ENCODE data around the gene ANO10. TPM values are rescaled to one million over a fixed set of nuclear protein-coding genes. Genes with fewer than 3 reads are reported as not detected.

The ANO10 gene
- total and polyA plus RNA-seq, 2 donors (not counting 3 experiments of a cell fraction or from before 2014, with no cell fraction given), result 28.4 to 45.8 TPM

DNA sequence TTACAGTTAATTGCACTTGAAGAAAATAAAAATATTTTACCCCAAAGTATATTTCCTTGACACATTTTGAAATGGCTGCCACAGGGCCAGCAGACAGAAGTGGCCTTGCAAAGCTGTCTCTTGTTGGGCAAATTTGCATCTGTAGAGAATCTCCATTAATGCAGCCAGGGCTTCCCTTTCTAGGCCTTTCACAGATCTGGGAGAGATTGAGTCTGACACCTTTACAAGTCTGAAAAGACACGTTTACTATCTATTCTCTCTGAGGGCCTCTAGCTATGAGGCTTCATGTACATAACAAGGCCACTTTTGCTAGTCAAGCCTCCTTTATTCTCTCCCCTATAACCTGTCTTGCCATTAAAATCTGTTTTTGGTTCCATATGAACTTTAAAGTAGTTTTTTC lies 135.9 kb downstream of the ANO10 start:
- CTCF ChIA-PET, result no interaction called here
- no peaks in the 10 kb centered on the region for H4K20me1 ChIP-seq (replicated peaks; ENCODE audit: control insufficient read depth, extremely low read depth, insufficient read depth, low read length)
- dilution Hi-C loops (cut with MboI; ENCODE audit: extremely low pct_ligation_motif_present, low sequenced_read_pairs), result no loop called here

More for the DNA sequence above, 135.9 kb downstream of the ANO10 start:
- Histone ChIP-seq H3K79me2 (ENCODE audit: control insufficient read depth, insufficient read depth, low read length) (peaks cover under 1% of the 10 kb centered on the region), H3K9me3 (replicated peaks; ENCODE audit: control insufficient read depth, insufficient read depth, low read length) (no peaks in the 10 kb centered on the region), H2AFZ (ENCODE audit: low read depth, low read length) (no peak overlapping the region), H3K9ac (replicated peaks; ENCODE audit: extremely low read depth, insufficient read depth, low read length) (no peak overlapping the region), H3K4me2 (ENCODE audit: insufficient read depth, low read length) (no peak overlapping the region), H3K9me1 (replicated peaks; ENCODE audit: control insufficient read depth, extremely low read depth, insufficient read depth, low read length) (no peaks in the 10 kb centered on the region), H3K4me3 (replicated peaks in 1 of 3; ENCODE audit: insufficient read depth in 1 of 3, low read depth in 1 of 3, low read length in 3 of 3) (no peak overlapping the region), H3K36me3 (ENCODE audit: control insufficient read depth in 2 of 2, extremely low read depth in 1 of 2, insufficient read depth in 2 of 2, low read length in 2 of 2) (no peaks in the 10 kb centered on the region), H3K27me3 (ENCODE audit: control insufficient read depth in 2 of 2, insufficient read depth in 2 of 2, low read length in 2 of 2) (no peaks in the 10 kb centered on the region), H3K27ac (ENCODE audit: insufficient read depth, low read depth, low read length) (no peak overlapping the region), H3K4me1 (ENCODE audit: control insufficient read depth, extremely low read depth, insufficient read depth, low read length) (no peaks in the 10 kb centered on the region)
- TF ChIP-seq, protein P1, sequence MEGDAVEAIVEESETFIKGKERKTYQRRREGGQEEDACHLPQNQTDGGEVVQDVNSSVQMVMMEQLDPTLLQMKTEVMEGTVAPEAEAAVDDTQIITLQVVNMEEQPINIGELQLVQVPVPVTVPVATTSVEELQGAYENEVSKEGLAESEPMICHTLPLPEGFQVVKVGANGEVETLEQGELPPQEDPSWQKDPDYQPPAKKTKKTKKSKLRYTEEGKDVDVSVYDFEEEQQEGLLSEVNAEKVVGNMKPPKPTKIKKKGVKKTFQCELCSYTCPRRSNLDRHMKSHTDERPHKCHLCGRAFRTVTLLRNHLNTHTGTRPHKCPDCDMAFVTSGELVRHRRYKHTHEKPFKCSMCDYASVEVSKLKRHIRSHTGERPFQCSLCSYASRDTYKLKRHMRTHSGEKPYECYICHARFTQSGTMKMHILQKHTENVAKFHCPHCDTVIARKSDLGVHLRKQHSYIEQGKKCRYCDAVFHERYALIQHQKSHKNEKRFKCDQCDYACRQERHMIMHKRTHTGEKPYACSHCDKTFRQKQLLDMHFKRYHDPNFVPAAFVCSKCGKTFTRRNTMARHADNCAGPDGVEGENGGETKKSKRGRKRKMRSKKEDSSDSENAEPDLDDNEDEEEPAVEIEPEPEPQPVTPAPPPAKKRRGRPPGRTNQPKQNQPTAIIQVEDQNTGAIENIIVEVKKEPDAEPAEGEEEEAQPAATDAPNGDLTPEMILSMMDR (IDR thresholded peaks at IDR 0.05; ENCODE audit: extremely low read depth in 1 of 2, insufficient read depth in 1 of 2, low read depth in 1 of 2, low read length in 2 of 2), result no peak
- TF ChIP-seq FOS (IDR thresholded peaks at IDR 0.05; ENCODE audit: borderline replicate concordance, insufficient read depth, low read length) (no peak), POLR2AphosphoS5 (IDR thresholded peaks at IDR 0.05; ENCODE audit: insufficient read depth, low read depth, low read length) (no peak), GATA2 (IDR thresholded peaks at IDR 0.05; ENCODE audit: insufficient read depth, insufficient read length, low read depth, low read length) (no peak), JUN (IDR thresholded peaks at IDR 0.05; ENCODE audit: borderline replicate concordance, insufficient read depth, insufficient read length, low read depth) (no peak), EZH2 (IDR thresholded peaks at IDR 0.05; ENCODE audit: borderline replicate concordance, low read depth, low read length, severe bottlenecking) (no peak), POLR2A (IDR thresholded peaks at IDR 0.05; ENCODE audit: low read depth, low read length) (no peak), MYC (IDR thresholded peaks at IDR 0.05; ENCODE audit: low read depth, low read length) (no peak)
- TF ChIP-seq, protein P2, sequence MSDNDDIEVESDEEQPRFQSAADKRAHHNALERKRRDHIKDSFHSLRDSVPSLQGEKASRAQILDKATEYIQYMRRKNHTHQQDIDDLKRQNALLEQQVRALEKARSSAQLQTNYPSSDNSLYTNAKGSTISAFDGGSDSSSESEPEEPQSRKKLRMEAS (IDR thresholded peaks at IDR 0.05; ENCODE audit: insufficient read depth, insufficient read length), result no peak
- DNase-seq (ENCODE audit: low read depth, low spot score) (no peak), FAIRE-seq (no peak)
- no TSS peak for BruUV-seq (replicated peaks)
- POLR2A ChIA-PET, result no interaction called here
- intact Hi-C loops (cut with micrococcal nuclease), result no loop called here
